WTC11 (cell line): ENCODE data around the gene CPNE5. TPM values are rescaled to one million over a fixed set of nuclear protein-coding genes. Genes with fewer than 3 reads are reported as not detected.

Experiments
- ATAC-seq: fragments of 200-7000 bp; cut with Tn5 transposase; 2 replicates; pipeline ENCODE4 v1.10.0; 2021; ENCODE audit warnings: mild to moderate bottlenecking, moderate library complexity
- CTCF ChIA-PET: fragments of 300-600 bp; sonication (Branson Sonifier 250); formaldehyde crosslinking; loops from one replicate; lab custom pipeline; 2021; ENCODE audit warnings: antibody characterized with exemption; lab: Charles Lee
- POLR2A ChIA-PET: fragments of 350-600 bp; sonication (Branson Sonifier 250); formaldehyde crosslinking; loops from one replicate; lab custom pipeline; 2021; ENCODE audit warnings: antibody characterized with exemption; lab: Charles Lee
- DNase-seq: peaks from one replicate; pipeline ENCODE4 v3.0.0; 2021; ENCODE audit warnings: low spot score
- H3K27ac Mint-ChIP-seq: 2 replicates; pipeline ENCODE4 v1.8.0; 2021; ENCODE audit warnings: mixed read lengths
- H3K27me3 Mint-ChIP-seq: 2 replicates; pipeline ENCODE4 v1.8.0; 2021; ENCODE audit warnings: low read depth, mild to moderate bottlenecking, moderate library complexity, mixed read lengths
- H3K36me3 Mint-ChIP-seq: 2 replicates; pipeline ENCODE4 v1.8.0; 2021; ENCODE audit warnings: mixed read lengths
- H3K4me1 Mint-ChIP-seq: 2 replicates; pipeline ENCODE4 v1.8.0; 2022; ENCODE audit warnings: mixed read lengths
- H3K4me3 Mint-ChIP-seq: 2 replicates; pipeline ENCODE4 v1.8.0; 2021; ENCODE audit warnings: mild to moderate bottlenecking, moderate library complexity, mixed read lengths
- H3K9me3 Mint-ChIP-seq: 2 replicates; pipeline ENCODE4 v1.8.0; 2021; ENCODE audit warnings: mixed read lengths
- EMX1 ChIP-seq: fragments of 250-450 bp; sonication (Bioruptor Pico); IDR thresholded peaks from 2 replicates; pipeline ENCODE4 v1.8.0; 2021; ENCODE audit warnings: mild to moderate bottlenecking
- FOXK1 ChIP-seq: sonication (generic); formaldehyde crosslinking; IDR thresholded peaks from 2 replicates; pipeline ENCODE4 v1.8.0; 2022; ENCODE audit warnings: mild to moderate bottlenecking, moderate library complexity, missing genetic modification reagents
- FOXP1 ChIP-seq: sonication (generic); formaldehyde crosslinking; IDR thresholded peaks from 2 replicates; pipeline ENCODE4 v1.8.0; 2022; ENCODE audit warnings: missing genetic modification reagents, mild to moderate bottlenecking, moderate library complexity, borderline replicate concordance
- GTF2I ChIP-seq: fragments of 250-450 bp; sonication (Bioruptor Pico); conservative IDR thresholded peaks from 2 replicates; pipeline ENCODE4 v1.4.0; 2021; ENCODE audit warnings: mild to moderate bottlenecking
- MAX ChIP-seq: sonication (generic); formaldehyde crosslinking; IDR thresholded peaks from 2 replicates; pipeline ENCODE4 v1.8.0; 2022; ENCODE audit warnings: mild to moderate bottlenecking, missing genetic modification reagents
- RORB ChIP-seq: fragments of 250-450 bp; sonication (Bioruptor Pico); IDR thresholded peaks from 2 replicates; pipeline ENCODE4 v1.9.0; 2021; ENCODE audit warnings: mild to moderate bottlenecking
- SP1 ChIP-seq: sonication (generic); formaldehyde crosslinking; conservative IDR thresholded peaks from 2 replicates; pipeline ENCODE4 v1.8.1; 2022; ENCODE audit warnings: missing genetic modification reagents
- STAT6 ChIP-seq: sonication (generic); formaldehyde crosslinking; conservative IDR thresholded peaks from 2 replicates; pipeline ENCODE4 v1.8.1; 2023; ENCODE audit warnings: mild to moderate bottlenecking, low read depth, missing genetic modification reagents, moderate library complexity
- TP53 ChIP-seq: sonication (generic); formaldehyde crosslinking; IDR thresholded peaks from 2 replicates; pipeline ENCODE4 v1.8.1; 2023; ENCODE audit warnings: mild to moderate bottlenecking, missing genetic modification reagents
- ZBTB21 ChIP-seq: sonication (generic); formaldehyde crosslinking; IDR thresholded peaks from 2 replicates; pipeline ENCODE4 v1.8.1; 2023; ENCODE audit warnings: mild to moderate bottlenecking, missing genetic modification reagents, borderline replicate concordance
- ZNF263 ChIP-seq: sonication (generic); formaldehyde crosslinking; IDR thresholded peaks from 2 replicates; pipeline ENCODE4 v1.8.1; 2022; ENCODE audit warnings: low read depth, mild to moderate bottlenecking, moderate library complexity, missing genetic modification reagents
- ZNF317 ChIP-seq: sonication (generic); formaldehyde crosslinking; IDR thresholded peaks from 2 replicates; pipeline ENCODE4 v1.8.1; 2023; ENCODE audit warnings: low read depth, mild to moderate bottlenecking, moderate library complexity, missing genetic modification reagents, borderline replicate concordance
- ZNF416 ChIP-seq: fragments of 250-450 bp; sonication (Bioruptor Pico); IDR thresholded peaks from 2 replicates; pipeline ENCODE4 v1.9.0; 2021; ENCODE audit warnings: mild to moderate bottlenecking, inconsistent platforms
- ZSCAN18 ChIP-seq: fragments of 250-450 bp; sonication (Bioruptor Pico); IDR thresholded peaks from 2 replicates; pipeline ENCODE4 v2.1.2; 2022; ENCODE audit warnings: mild to moderate bottlenecking, moderate library complexity
- total RNA-seq: library from RNA; stranded (reverse); gene quantifications from 3 replicates; pipeline ENCODE4 v1.2.3, GENCODE V29; 2021
- TF ChIP-seq, protein P1 (sequence below): sonication (generic); formaldehyde crosslinking; IDR thresholded peaks from 2 replicates; pipeline ENCODE4 v1.8.1; 2023; ENCODE audit warnings: mild to moderate bottlenecking, missing genetic modification reagents, moderate library complexity
- TF ChIP-seq, protein P2 (sequence below): sonication (generic); formaldehyde crosslinking; IDR thresholded peaks from 2 replicates; pipeline ENCODE4 v1.8.1; 2022; ENCODE audit warnings: low read depth, mild to moderate bottlenecking, moderate library complexity, missing genetic modification reagents, borderline replicate concordance
- TF ChIP-seq, protein P3 (sequence below): sonication (generic); formaldehyde crosslinking; IDR thresholded peaks from 2 replicates; pipeline ENCODE4 v1.8.0; 2022; ENCODE audit warnings: mild to moderate bottlenecking, missing genetic modification reagents
- TF ChIP-seq, protein P4 (sequence below): fragments of 200-600 bp; IDR thresholded peaks from 2 replicates; pipeline ENCODE4 v1.8.0; 2022; ENCODE audit warnings: antibody characterized with exemption
- TF ChIP-seq, protein P5 (sequence below): sonication (generic); formaldehyde crosslinking; IDR thresholded peaks from 2 replicates; pipeline ENCODE4 v1.8.1; 2022; ENCODE audit warnings: mild to moderate bottlenecking, moderate library complexity, missing genetic modification reagents

Gene CPNE5
- total RNA-seq, 1 experiment from 2014 or later = 0.44 TPM

- H3K4me3 Mint-ChIP-seq = peak overlapping the region; percentile 91
- ChIA-PET POLR2A (no interaction called here), CTCF (interaction anchor here (2.3 kb wide), 1 partner anchor 121 kb away, joined by 33 read pairs; no protein-coding TSS in a partner anchor)
- no peaks in the 10 kb centered on the region for H3K36me3 Mint-ChIP-seq
- no peak for ATAC-seq
- H3K27ac Mint-ChIP-seq = no peak overlapping the region
- DNase-seq = no peak
- H3K9me3 Mint-ChIP-seq = 0 out of 2 replicates have a peak, but pooled peaks cover 3% of the 10 kb centered on the region
- H3K4me1 Mint-ChIP-seq = peaks cover 17% of the 10 kb centered on the region
- no peaks in the 10 kb centered on the region for H3K27me3 Mint-ChIP-seq
- no peak for TF ChIP-seq STAT6 (CRISPR knock-in tag)
- no peak for TF ChIP-seq MAX (CRISPR knock-in tag)
- TF ChIP-seq FOXP1 = no peak
- no peak for TF ChIP-seq ZNF317 (CRISPR knock-in tag)
- TF ChIP-seq TP53 (CRISPR knock-in tag) = no peak
- TF ChIP-seq EMX1 (CRISPR knock-in tag) = no peak
- TF ChIP-seq, all 79 proteins: peak for 0
These were observed 47.8 kb upstream of the CPNE5 start for GRCh38 chr6:36886950-36887618.

DNA sequence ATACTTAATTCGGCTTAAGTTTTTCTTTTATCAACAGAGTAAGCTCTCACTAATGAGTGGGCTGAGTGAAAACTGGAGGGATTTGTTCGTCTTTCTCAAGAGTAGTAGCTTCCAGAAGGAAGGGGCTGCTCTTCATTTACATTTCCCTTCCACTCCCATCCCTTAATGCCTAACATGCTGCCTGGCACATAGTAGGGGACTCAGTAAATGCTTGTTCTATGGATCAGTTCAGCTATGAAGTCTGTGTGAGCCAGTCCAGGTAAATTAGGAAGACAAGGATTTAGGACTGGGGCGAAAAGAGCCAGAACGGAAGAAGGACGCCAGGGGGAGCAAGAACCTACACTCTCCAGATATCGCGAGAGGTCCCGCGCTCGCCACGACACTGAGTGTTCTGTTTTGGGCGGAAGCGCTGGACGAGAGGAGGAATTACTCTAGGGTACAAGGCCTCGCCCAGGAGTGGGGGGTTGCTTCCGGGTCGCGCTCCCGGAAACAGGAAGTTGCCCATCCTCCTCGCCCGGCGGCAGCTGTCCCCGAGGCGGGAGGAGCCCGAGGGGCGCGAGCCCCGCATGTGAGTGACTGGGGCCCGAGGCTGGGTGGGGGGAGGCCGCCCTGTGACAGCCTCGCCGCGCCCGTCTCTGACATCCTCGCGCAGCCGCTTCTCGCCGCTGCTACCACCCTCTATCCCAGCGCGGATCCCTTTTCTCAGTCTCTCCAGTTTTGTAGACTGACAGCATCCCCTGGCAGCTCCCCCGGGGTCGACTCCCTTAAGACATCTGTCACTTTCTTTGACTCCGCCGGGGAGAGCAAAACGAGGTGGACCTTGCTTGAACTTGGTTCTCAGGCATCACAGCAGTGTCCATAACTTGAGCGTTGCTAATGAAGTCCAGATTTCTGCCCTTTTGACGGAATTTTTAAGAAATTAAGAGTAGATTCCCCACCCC, 46.5 kb upstream of the CPNE5 start, which contains the start of gene C6orf89:
C6orf89 (plus strand) TSS at position 492 of the 941 bp plus-strand sequence. CDS start 13,493 bp downstream, outside the sequence.
- ATAC-seq (peak; percentile 99), DNase-seq (peak; percentile 95)
- peaks cover 17% of the 10 kb centered on the region for H3K4me1 Mint-ChIP-seq
- H3K27me3 Mint-ChIP-seq = no peaks in the 10 kb centered on the region
- peak within 1 kb of the TSS; percentile 91 for H3K4me3 Mint-ChIP-seq
- ChIA-PET POLR2A (interaction anchor here (1.4 kb wide), 1 partner anchor 11 kb away, joined by 8 read pairs; the partner anchor contains the start of gene PPIL1), CTCF (interaction anchor here (0.6 to 3.8 kb wide), 49 partner anchors 8 to 376 kb away, joined by 3 to 70 read pairs (median 4); partner anchors contain the start of genes MTCH1, PI16 and PPIL1)
- H3K27ac Mint-ChIP-seq = peak within 1 kb of the TSS; percentile 96
- H3K36me3 Mint-ChIP-seq = peaks cover 4% of the 10 kb centered on the region
- peaks cover 8% of the 10 kb centered on the region for H3K9me3 Mint-ChIP-seq
- 0 out of 2 replicates have a peak, but pooled peaks have one; percentile 9 for TF ChIP-seq RORB (CRISPR knock-in tag)
- peak; percentile 96 for TF ChIP-seq FOXK1 (CRISPR knock-in tag)
- peak; percentile 64; the same call in 1 of the 2 replicates for TF ChIP-seq SP1 (CRISPR knock-in tag)
- no peak for TF ChIP-seq ZBTB21 (CRISPR knock-in tag)
- TF ChIP-seq, protein P1, sequence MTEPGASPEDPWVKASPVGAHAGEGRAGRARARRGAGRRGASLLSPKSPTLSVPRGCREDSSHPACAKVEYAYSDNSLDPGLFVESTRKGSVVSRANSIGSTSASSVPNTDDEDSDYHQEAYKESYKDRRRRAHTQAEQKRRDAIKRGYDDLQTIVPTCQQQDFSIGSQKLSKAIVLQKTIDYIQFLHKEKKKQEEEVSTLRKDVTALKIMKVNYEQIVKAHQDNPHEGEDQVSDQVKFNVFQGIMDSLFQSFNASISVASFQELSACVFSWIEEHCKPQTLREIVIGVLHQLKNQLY = no peak
- TF ChIP-seq ZSCAN18 (CRISPR knock-in tag) = no peak
- TF ChIP-seq ZNF416 (CRISPR knock-in tag) = no peak
- TF ChIP-seq, protein P2, sequence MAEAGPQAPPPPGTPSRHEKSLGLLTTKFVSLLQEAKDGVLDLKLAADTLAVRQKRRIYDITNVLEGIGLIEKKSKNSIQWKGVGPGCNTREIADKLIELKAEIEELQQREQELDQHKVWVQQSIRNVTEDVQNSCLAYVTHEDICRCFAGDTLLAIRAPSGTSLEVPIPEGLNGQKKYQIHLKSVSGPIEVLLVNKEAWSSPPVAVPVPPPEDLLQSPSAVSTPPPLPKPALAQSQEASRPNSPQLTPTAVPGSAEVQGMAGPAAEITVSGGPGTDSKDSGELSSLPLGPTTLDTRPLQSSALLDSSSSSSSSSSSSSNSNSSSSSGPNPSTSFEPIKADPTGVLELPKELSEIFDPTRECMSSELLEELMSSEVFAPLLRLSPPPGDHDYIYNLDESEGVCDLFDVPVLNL (CRISPR knock-in tag) = no peak
- TF ChIP-seq, protein P3, sequence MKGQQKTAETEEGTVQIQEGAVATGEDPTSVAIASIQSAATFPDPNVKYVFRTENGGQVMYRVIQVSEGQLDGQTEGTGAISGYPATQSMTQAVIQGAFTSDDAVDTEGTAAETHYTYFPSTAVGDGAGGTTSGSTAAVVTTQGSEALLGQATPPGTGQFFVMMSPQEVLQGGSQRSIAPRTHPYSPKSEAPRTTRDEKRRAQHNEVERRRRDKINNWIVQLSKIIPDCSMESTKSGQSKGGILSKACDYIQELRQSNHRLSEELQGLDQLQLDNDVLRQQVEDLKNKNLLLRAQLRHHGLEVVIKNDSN = no peak
- no peak for TF ChIP-seq ZNF263 (CRISPR knock-in tag)
- TF ChIP-seq, protein P4, sequence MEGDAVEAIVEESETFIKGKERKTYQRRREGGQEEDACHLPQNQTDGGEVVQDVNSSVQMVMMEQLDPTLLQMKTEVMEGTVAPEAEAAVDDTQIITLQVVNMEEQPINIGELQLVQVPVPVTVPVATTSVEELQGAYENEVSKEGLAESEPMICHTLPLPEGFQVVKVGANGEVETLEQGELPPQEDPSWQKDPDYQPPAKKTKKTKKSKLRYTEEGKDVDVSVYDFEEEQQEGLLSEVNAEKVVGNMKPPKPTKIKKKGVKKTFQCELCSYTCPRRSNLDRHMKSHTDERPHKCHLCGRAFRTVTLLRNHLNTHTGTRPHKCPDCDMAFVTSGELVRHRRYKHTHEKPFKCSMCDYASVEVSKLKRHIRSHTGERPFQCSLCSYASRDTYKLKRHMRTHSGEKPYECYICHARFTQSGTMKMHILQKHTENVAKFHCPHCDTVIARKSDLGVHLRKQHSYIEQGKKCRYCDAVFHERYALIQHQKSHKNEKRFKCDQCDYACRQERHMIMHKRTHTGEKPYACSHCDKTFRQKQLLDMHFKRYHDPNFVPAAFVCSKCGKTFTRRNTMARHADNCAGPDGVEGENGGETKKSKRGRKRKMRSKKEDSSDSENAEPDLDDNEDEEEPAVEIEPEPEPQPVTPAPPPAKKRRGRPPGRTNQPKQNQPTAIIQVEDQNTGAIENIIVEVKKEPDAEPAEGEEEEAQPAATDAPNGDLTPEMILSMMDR = peak; percentile 64
- TF ChIP-seq, protein P5, sequence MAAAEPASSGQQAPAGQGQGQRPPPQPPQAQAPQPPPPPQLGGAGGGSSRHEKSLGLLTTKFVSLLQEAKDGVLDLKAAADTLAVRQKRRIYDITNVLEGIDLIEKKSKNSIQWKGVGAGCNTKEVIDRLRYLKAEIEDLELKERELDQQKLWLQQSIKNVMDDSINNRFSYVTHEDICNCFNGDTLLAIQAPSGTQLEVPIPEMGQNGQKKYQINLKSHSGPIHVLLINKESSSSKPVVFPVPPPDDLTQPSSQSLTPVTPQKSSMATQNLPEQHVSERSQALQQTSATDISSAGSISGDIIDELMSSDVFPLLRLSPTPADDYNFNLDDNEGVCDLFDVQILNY (CRISPR knock-in tag) = 0 out of 2 replicates have a peak, but pooled peaks have one; percentile 38
- no peak for TF ChIP-seq GTF2I (CRISPR knock-in tag)
